Measurements from ENCODE around the gene S1PR4. TPM values are rescaled to one million over a fixed set of nuclear protein-coding genes. Genes with fewer than 3 reads are reported as not detected.

Gene S1PR4
- total and polyA plus RNA-seq, 9 of the 15 experiments (the other 6 are each of a cell fraction or from before 2014, with no cell fraction given): 0.27 TPM; not detected in 8

- 0 out of 2 replicates have a peak, but pooled peaks have one; percentile 24 for TF ChIP-seq AFF4 (CRISPR knock-in tag; IDR thresholded peaks at IDR 0.05)
- TF ChIP-seq NR2F6 (CRISPR knock-in tag; IDR thresholded peaks at IDR 0.05): no peak
- no peak for TF ChIP-seq ZNF408 (CRISPR knock-in tag; IDR thresholded peaks at IDR 0.05; ENCODE audit: low read depth)
- TF ChIP-seq E2F3 (CRISPR knock-in tag; IDR thresholded peaks at IDR 0.05): no peak
- TF ChIP-seq BHLHE40 (IDR thresholded peaks at IDR 0.05; ENCODE audit: low read length): no peak
- TF ChIP-seq ZNF436 (CRISPR knock-in tag; IDR thresholded peaks at IDR 0.05): no peak
- no peak for TF ChIP-seq CEBPB (tag; IDR thresholded peaks at IDR 0.05)
- no peak for TF ChIP-seq HIVEP1 (CRISPR knock-in tag; IDR thresholded peaks at IDR 0.05)
- no peak for TF ChIP-seq HOMEZ (CRISPR knock-in tag; IDR thresholded peaks at IDR 0.05)
- no peak for TF ChIP-seq CEBPZ (IDR thresholded peaks at IDR 0.05; ENCODE audit: borderline replicate concordance, low read depth, low read length)
- no peak for TF ChIP-seq FOXP1 (CRISPR knock-in tag; IDR thresholded peaks at IDR 0.05)
- TF ChIP-seq ASH1L (IDR thresholded peaks at IDR 0.05; ENCODE audit: borderline replicate concordance, low read depth, partially characterized antibody): no peak
- TF ChIP-seq ZNF280B (CRISPR knock-in tag; IDR thresholded peaks at IDR 0.05): no peak
These were observed 31.9 kb upstream of the S1PR4 start (continued) for GRCh38 chr19:3146677-3147100.

All from K562 (cell line).